K562 (cell line): ENCODE results near the gene OSCP1.

ENCODE experiments used
- MXI1 ChIP-seq: IDR thresholded peaks from 2 replicates; pipeline ENCODE4 v1.6.1; 2011; ENCODE audit warnings: low read depth, mild to moderate bottlenecking, improper control_type of control experiment, low read length
- POLR2AphosphoS5 ChIP-seq: IDR thresholded peaks from 2 replicates; pipeline ENCODE4 v1.6.1; 2011; ENCODE audit warnings: mild to moderate bottlenecking, low read depth, low read length, moderate library complexity; ENCODE audit not compliant: control insufficient read depth, insufficient read depth
- ZNF311 ChIP-seq: fragments of 250-450 bp; sonication (Bioruptor Pico); IDR thresholded peaks from 2 replicates; pipeline ENCODE4 v1.4.0; 2020; ENCODE audit warnings: mild to moderate bottlenecking, moderate library complexity

DNA sequence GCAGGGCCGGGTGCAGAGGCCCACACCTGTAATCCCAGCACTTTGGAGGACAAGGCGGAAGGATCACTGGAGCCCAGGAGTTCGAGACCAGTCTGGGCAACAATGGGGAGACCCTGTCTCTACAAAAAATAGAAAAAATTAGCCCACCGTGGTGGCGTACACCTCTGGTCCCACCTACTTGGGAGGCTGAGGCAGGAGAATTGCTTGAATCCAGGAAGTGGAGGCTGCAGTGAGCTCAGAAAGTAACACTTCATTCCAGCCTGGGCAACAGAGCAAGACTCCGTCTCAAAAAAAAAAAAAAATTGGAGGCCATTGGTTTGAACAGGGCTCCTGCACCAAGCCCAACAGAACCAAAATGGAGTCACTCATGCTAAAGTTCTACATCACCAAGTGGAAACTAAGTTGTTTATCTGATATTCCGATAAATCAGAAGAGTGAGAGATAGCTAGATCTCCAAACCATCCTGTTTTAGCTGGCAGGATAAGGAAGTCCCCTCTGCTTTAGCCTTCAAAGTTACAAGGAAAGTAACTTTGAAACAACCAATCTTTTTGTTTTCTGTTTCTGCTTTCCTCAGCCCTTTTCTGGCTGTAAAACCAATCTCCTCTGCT, 51.8 kb downstream of the OSCP1 start:
- TF ChIP-seq POLR2AphosphoS5 = no peak
- TF ChIP-seq ZNF311 (CRISPR knock-in tag) = peak; percentile 88
- no peak for TF ChIP-seq MXI1
